ENCODE results near the gene CES1.

- no peak for TF ChIP-seq CTCF (IDR thresholded peaks at IDR 0.05; ENCODE audit: low read length)
- no peak for TF ChIP-seq EZH2 (optimal IDR thresholded peaks at IDR 0.05; ENCODE audit: low read depth, low read length)
Observed at GRCh38 chr16:55821210-55821609, 11.7 kb downstream of the CES1 start.

Measured in MM.1S (cell line).